Activated naive CD8-positive, alpha-beta T cell treated with anti-CD3 and anti-CD28 coated beads for 36 hours (primary cell): ENCODE data around the gene ENOX1. TPM values are rescaled to one million over a fixed set of nuclear protein-coding genes. Genes with fewer than 3 reads are reported as not detected.
"Not testable (repeated sequence)": the region's sequence is repeated elsewhere in the genome, so short reads cannot be mapped to it uniquely, and the experiment has no call there.

ENCODE experiments used
- DNase-seq: peaks from one replicate; pipeline ENCODE4 v3.0.0; 2021
- H3K27ac Mint-ChIP-seq: one replicate; pipeline ENCODE4 v1.8.0; 2022; ENCODE audit warnings: mild to moderate bottlenecking, moderate library complexity, mixed read lengths
- H3K27me3 Mint-ChIP-seq: one replicate; pipeline ENCODE4 v1.8.0; 2022; ENCODE audit warnings: mild to moderate bottlenecking, mixed read lengths
- H3K36me3 Mint-ChIP-seq: one replicate; pipeline ENCODE4 v1.8.0; 2021; ENCODE audit warnings: mild to moderate bottlenecking, mixed read lengths
- H3K4me1 Mint-ChIP-seq: one replicate; pipeline ENCODE4 v1.8.0; 2021; ENCODE audit warnings: mixed read lengths
- H3K4me3 Mint-ChIP-seq: one replicate; pipeline ENCODE4 v1.8.0; 2022; ENCODE audit warnings: mild to moderate bottlenecking, moderate library complexity, mixed read lengths
- H3K9me3 Mint-ChIP-seq: one replicate; pipeline ENCODE4 v1.8.0; 2022; ENCODE audit warnings: mixed read lengths
- total RNA-seq, 2 experiments: library from RNA; stranded (reverse); gene quantifications; one replicate each; pipeline ENCODE4 v1.2.3, GENCODE V29; 2021

ENOX1 gene
- total RNA-seq, 2 experiments from 2014 or later = not detected

- no peaks in the 10 kb centered on the region for H3K4me1 Mint-ChIP-seq
- no peaks in the 10 kb centered on the region for H3K9me3 Mint-ChIP-seq
- H3K36me3 Mint-ChIP-seq = no peaks in the 10 kb centered on the region
- no peak for DNase-seq
- H3K27me3 Mint-ChIP-seq = peaks cover 15% of the 10 kb centered on the region
- H3K4me3 Mint-ChIP-seq = no peak overlapping the region
- no peak overlapping the region for H3K27ac Mint-ChIP-seq
These were observed 589.9 kb downstream of the ENOX1 start for GRCh38 chr13:43196750-43197370.

- no peak overlapping the region for H3K4me3 Mint-ChIP-seq
- H3K4me1 Mint-ChIP-seq = no peaks in the 10 kb centered on the region
- no peaks in the 10 kb centered on the region for H3K9me3 Mint-ChIP-seq
- peaks cover 15% of the 10 kb centered on the region for H3K27me3 Mint-ChIP-seq
- no peaks in the 10 kb centered on the region for H3K36me3 Mint-ChIP-seq
- DNase-seq = no peak
- H3K27ac Mint-ChIP-seq = no peak overlapping the region
These were observed 590.6 kb downstream of the ENOX1 start for GRCh38 chr13:43196086-43196621.

- H3K4me3 Mint-ChIP-seq = no peak overlapping the region
- H3K4me1 Mint-ChIP-seq = no peaks in the 10 kb centered on the region
- no peaks in the 10 kb centered on the region for H3K36me3 Mint-ChIP-seq
- H3K27me3 Mint-ChIP-seq = peaks cover 15% of the 10 kb centered on the region
- no peak for DNase-seq
- H3K9me3 Mint-ChIP-seq = no peaks in the 10 kb centered on the region
- H3K27ac Mint-ChIP-seq = no peak overlapping the region
These were observed 591.2 kb downstream of the ENOX1 start for GRCh38 chr13:43195551-43195950.

- H3K4me3 Mint-ChIP-seq = no peak overlapping the region
- no peaks in the 10 kb centered on the region for H3K4me1 Mint-ChIP-seq
- H3K27me3 Mint-ChIP-seq = peaks cover 15% of the 10 kb centered on the region
- H3K9me3 Mint-ChIP-seq = no peaks in the 10 kb centered on the region
- DNase-seq = no peak
- H3K36me3 Mint-ChIP-seq = no peaks in the 10 kb centered on the region
- no peak overlapping the region for H3K27ac Mint-ChIP-seq
These were observed 591.7 kb downstream of the ENOX1 start for GRCh38 chr13:43195112-43195511.

GRCh38 chr13:43193789-43194420, 592.9 kb downstream of the ENOX1 start:
- no peaks in the 10 kb centered on the region for H3K4me1 Mint-ChIP-seq
- H3K27me3 Mint-ChIP-seq = peaks cover 15% of the 10 kb centered on the region
- no peak overlapping the region for H3K4me3 Mint-ChIP-seq
- no peak for DNase-seq
- H3K36me3 Mint-ChIP-seq = no peaks in the 10 kb centered on the region
- no peaks in the 10 kb centered on the region for H3K9me3 Mint-ChIP-seq
- H3K27ac Mint-ChIP-seq = no peak overlapping the region

- no peaks in the 10 kb centered on the region for H3K36me3 Mint-ChIP-seq
- no peaks in the 10 kb centered on the region for H3K4me1 Mint-ChIP-seq
- DNase-seq = no peak
- no peaks in the 10 kb centered on the region for H3K9me3 Mint-ChIP-seq
- peaks cover 4% of the 10 kb centered on the region for H3K27me3 Mint-ChIP-seq
- H3K4me3 Mint-ChIP-seq = no peak overlapping the region
- H3K27ac Mint-ChIP-seq = no peak overlapping the region
These were observed 595.2 kb downstream of the ENOX1 start for GRCh38 chr13:43191546-43191945.

- no peak for DNase-seq
- Mint-ChIP-seq H3K27me3 (peaks cover 4% of the 10 kb centered on the region), H3K27ac (no peak overlapping the region), H3K4me3 (no peak overlapping the region), H3K4me1 (no peaks in the 10 kb centered on the region), H3K9me3 (peaks cover 1% of the 10 kb centered on the region), H3K36me3 (no peaks in the 10 kb centered on the region)
These were observed 601.5 kb downstream of the ENOX1 start for GRCh38 chr13:43185226-43185625.

- no peak for DNase-seq
- Mint-ChIP-seq H3K9me3 (peaks cover 2% of the 10 kb centered on the region), H3K4me3 (no peak overlapping the region), H3K36me3 (no peaks in the 10 kb centered on the region), H3K27me3 (peaks cover 4% of the 10 kb centered on the region), H3K4me1 (no peaks in the 10 kb centered on the region), H3K27ac (no peak overlapping the region)
These were observed 605.9 kb downstream of the ENOX1 start for GRCh38 chr13:43180837-43181236.

- H3K27ac Mint-ChIP-seq = no peak overlapping the region
These were observed 606.6 kb downstream of the ENOX1 start for GRCh38 chr13:43180036-43180660.

GRCh38 chr13:43171489-43171888, 615.3 kb downstream of the ENOX1 start:
- no peak overlapping the region for H3K27ac Mint-ChIP-seq
- H3K36me3 Mint-ChIP-seq = no peaks in the 10 kb centered on the region
- no peaks in the 10 kb centered on the region for H3K9me3 Mint-ChIP-seq
- no peaks in the 10 kb centered on the region for H3K27me3 Mint-ChIP-seq
- no peaks in the 10 kb centered on the region for H3K4me1 Mint-ChIP-seq
- H3K4me3 Mint-ChIP-seq = no peak overlapping the region
- DNase-seq = no peak

More at GRCh38 chr13:43180036-43180660, 606.6 kb downstream of the ENOX1 start:
- no peak overlapping the region for H3K4me3 Mint-ChIP-seq
- no peaks in the 10 kb centered on the region for H3K4me1 Mint-ChIP-seq
- DNase-seq = no peak
- peaks cover 2% of the 10 kb centered on the region for H3K9me3 Mint-ChIP-seq
- H3K36me3 Mint-ChIP-seq = no peaks in the 10 kb centered on the region
- peaks cover 4% of the 10 kb centered on the region for H3K27me3 Mint-ChIP-seq

- Mint-ChIP-seq H3K36me3 (no peaks in the 10 kb centered on the region), H3K4me1 (no peaks in the 10 kb centered on the region), H3K9me3 (peaks cover 3% of the 10 kb centered on the region), H3K27me3 (no peaks in the 10 kb centered on the region), H3K27ac (no peak overlapping the region), H3K4me3 (no peak overlapping the region)
- DNase-seq = no peak
These were observed 616.3 kb downstream of the ENOX1 start for GRCh38 chr13:43170506-43170905.

- not testable (repeated sequence) for DNase-seq, H3K4me1 Mint-ChIP-seq, H3K4me3 Mint-ChIP-seq, H3K36me3 Mint-ChIP-seq, H3K27me3 Mint-ChIP-seq, H3K9me3 Mint-ChIP-seq, H3K27ac Mint-ChIP-seq
These were observed 618.3 kb downstream of the ENOX1 start for GRCh38 chr13:43168434-43168833.

- Mint-ChIP-seq H3K27ac (no peak overlapping the region), H3K36me3 (no peaks in the 10 kb centered on the region), H3K4me1 (no peaks in the 10 kb centered on the region)
These were observed 619.0 kb downstream of the ENOX1 start for GRCh38 chr13:43167731-43168130.

GRCh38 chr13:43166644-43167457, 619.9 kb downstream of the ENOX1 start:
- no peaks in the 10 kb centered on the region for H3K27me3 Mint-ChIP-seq
- DNase-seq = no peak
- H3K9me3 Mint-ChIP-seq = peaks cover 6% of the 10 kb centered on the region

More at GRCh38 chr13:43167731-43168130, 619.0 kb downstream of the ENOX1 start:
- H3K9me3 Mint-ChIP-seq = peaks cover 6% of the 10 kb centered on the region
- no peaks in the 10 kb centered on the region for H3K27me3 Mint-ChIP-seq
- no peak for DNase-seq
- H3K4me3 Mint-ChIP-seq = no peak overlapping the region

More at GRCh38 chr13:43166644-43167457, 619.9 kb downstream of the ENOX1 start:
- H3K4me1 Mint-ChIP-seq = no peaks in the 10 kb centered on the region
- no peak overlapping the region for H3K4me3 Mint-ChIP-seq
- no peaks in the 10 kb centered on the region for H3K36me3 Mint-ChIP-seq
- H3K27ac Mint-ChIP-seq = no peak overlapping the region
